Naive B cell (primary cell): ENCODE results near the gene EN2. TPM values are rescaled to one million over a fixed set of nuclear protein-coding genes. Genes with fewer than 3 reads are reported as not detected.
"Not testable (repeated sequence)": the region's sequence is repeated elsewhere in the genome, so short reads cannot be mapped to it uniquely, and the experiment has no call there.

Experiments
- ATAC-seq, 2 donors: fragments of 150-1000 bp; cut with Tn5 transposase; 2 replicates each; pipeline ENCODE4 v1.10.0; 2021; ENCODE audit warnings: low read depth in 2 of 2, mild to moderate bottlenecking in 2 of 2, moderate library complexity in 2 of 2
- DNase-seq: peaks from one replicate; pipeline ENCODE4 v3.0.0; 2022
- H3K27ac Mint-ChIP-seq, 6 donors: one replicate each; pipeline ENCODE4 v1.8.0; 2020 to 2022; ENCODE audit warnings: mild to moderate bottlenecking in 6 of 6, mixed read lengths in 6 of 6, moderate library complexity in 5 of 6, inconsistent platforms in 2 of 6
- H3K27me3 Mint-ChIP-seq, 3 donors: one replicate each; pipeline ENCODE4 v1.8.0; 2021 to 2022; ENCODE audit warnings: mixed read lengths in 3 of 3, mild to moderate bottlenecking in 1 of 3
- H3K36me3 Mint-ChIP-seq, 2 donors: one replicate each; pipeline ENCODE4 v1.8.0; 2020 to 2022; ENCODE audit warnings: mixed read lengths in 2 of 2, inconsistent platforms in 1 of 2, mild to moderate bottlenecking in 1 of 2
- H3K4me1 Mint-ChIP-seq, 3 donors: one replicate each; pipeline ENCODE4 v1.8.0; 2020 to 2022; ENCODE audit warnings: mixed read lengths in 3 of 3, inconsistent platforms in 1 of 3, mild to moderate bottlenecking in 1 of 3, moderate library complexity in 1 of 3
- H3K4me3 Mint-ChIP-seq, 8 donors: one replicate each; pipeline ENCODE4 v1.8.0; 2020 to 2022; ENCODE audit warnings: mild to moderate bottlenecking in 8 of 8, mixed read lengths in 8 of 8, moderate library complexity in 8 of 8, inconsistent platforms in 2 of 8
- H3K9me3 Mint-ChIP-seq, 7 donors: one replicate each; pipeline ENCODE4 v1.8.0; 2020 to 2022; ENCODE audit warnings: mixed read lengths in 7 of 7, mild to moderate bottlenecking in 5 of 7, inconsistent platforms in 2 of 7, moderate library complexity in 1 of 7
- polyA plus RNA-seq, 6 donors: library from polyadenylated mRNA; unstranded; fragments of 300-500 nt; fragmentation: Illumina TruSeq; gene quantifications; one replicate each; pipeline ENCODE4 v1.2.3, GENCODE V29; 2021; ENCODE audit warnings: low read depth in 6 of 6

The EN2 gene
- polyA plus RNA-seq, 6 donors from 2014 or later, result not detected

DNA sequence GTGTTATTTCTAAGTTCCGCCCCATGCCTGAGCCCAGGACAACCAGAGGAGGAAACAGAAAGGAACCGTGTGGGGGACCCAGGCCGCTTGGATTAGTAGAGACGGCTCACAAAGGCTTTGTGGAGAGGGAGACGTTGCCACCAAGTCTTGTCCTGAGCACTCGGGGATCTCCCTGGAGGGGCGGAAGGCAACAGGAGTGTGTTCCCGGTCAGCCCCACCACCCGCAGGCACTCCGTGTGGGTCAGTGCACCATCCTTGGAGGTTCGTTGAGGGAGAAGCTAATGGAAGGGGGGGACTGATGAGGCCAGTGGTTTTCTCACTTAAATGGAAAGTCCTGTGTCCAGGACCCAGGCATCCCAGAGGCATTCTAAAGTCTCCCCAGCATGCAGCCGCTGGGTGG is 26.7 kb upstream of the EN2 start:
- DNase-seq (no peak), ATAC-seq (no peak)
- Mint-ChIP-seq H3K9me3 (peaks cover 0 to 5% (median 2%) of the 10 kb centered on the region in 7 donors), H3K27ac (no peak overlapping the region), H3K4me1 (no peaks in the 10 kb centered on the region), H3K4me3 (no peak overlapping the region), H3K27me3 (peaks cover 36 to 83% (median 73%) of the 10 kb centered on the region in 3 donors), H3K36me3 (no peaks in the 10 kb centered on the region)

DNA sequence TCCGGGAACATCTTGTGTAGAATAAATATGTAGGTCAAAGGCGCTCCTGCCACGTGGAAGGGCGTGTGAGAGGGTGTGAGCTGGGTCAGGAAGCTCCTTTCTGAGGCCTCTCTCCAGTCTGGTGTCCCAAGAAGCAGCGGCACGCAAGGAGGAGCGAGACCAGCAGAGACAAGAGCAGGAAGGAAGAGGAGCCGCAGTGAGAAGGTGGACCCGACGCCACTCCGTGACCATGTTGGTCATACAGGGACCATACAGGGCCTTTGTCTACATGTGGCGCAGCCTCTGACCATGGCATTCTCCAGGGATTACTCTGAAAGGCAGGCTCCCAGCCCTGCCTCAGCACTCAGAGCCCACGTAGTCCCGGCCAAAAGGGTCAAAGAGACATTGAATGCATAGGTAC is 26.2 kb upstream of the EN2 start:
- Mint-ChIP-seq H3K4me1 (no peaks in the 10 kb centered on the region), H3K36me3 (no peaks in the 10 kb centered on the region), H3K27ac (no peak overlapping the region), H3K4me3 (no peak overlapping the region), H3K27me3 (peaks cover 37 to 88% (median 76%) of the 10 kb centered on the region in 3 donors), H3K9me3 (peaks cover 0 to 5% (median 2%) of the 10 kb centered on the region in 7 donors)
- ATAC-seq, result no peak
- no peak for DNase-seq

DNA sequence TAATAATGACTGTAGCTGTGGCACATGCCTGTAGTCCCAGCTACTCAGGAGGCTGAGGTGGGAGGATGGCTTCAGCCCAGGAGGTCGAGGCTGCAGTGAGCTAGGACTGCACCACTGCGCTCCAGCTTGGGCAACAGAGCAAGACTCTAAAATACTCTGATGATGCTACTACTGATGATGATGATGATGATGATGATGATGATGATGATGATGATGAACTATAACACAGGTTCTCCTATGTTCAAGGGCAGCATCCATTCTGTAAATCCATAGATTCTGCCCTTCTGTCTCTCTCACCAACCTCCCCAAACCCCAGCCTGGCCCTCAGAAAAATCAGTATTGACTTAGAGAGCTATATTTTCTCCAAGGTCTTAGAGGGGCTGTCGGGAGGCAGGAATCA is 22.8 kb upstream of the EN2 start:
- ATAC-seq, result no peak
- H3K4me1 Mint-ChIP-seq, result no peaks in the 10 kb centered on the region

DNA sequence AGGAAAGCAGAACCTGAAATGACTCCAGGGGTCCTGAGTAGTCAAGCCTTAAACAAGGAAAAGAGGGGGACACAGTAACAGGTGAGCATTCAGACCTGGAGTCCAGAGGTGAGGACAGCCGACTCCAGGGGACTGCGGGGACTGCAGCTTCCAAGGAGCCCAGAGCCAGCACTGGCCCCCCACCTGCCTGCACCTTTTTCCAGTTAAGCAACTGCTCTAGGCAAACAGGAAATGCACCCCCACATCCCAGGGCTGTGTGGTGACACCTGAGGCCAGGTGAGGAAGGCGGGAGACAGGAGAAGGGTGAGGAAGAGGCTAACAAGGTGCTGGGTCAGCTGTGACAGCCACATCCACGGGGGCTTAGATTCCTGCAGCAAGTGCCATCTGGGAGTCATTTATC is 20.1 kb upstream of the EN2 start:
- peaks cover 0 to 5% (median 1%) of the 10 kb centered on the region in 7 donors for H3K9me3 Mint-ChIP-seq
- H3K36me3 Mint-ChIP-seq, result no peaks in the 10 kb centered on the region
- ATAC-seq (no peak), DNase-seq (no peak)
- H3K4me3 Mint-ChIP-seq, result no peak overlapping the region
- H3K4me1 Mint-ChIP-seq, result no peaks in the 10 kb centered on the region
- H3K27me3 Mint-ChIP-seq, result peaks cover 42 to 91% (median 83%) of the 10 kb centered on the region in 3 donors
- no peak overlapping the region for H3K27ac Mint-ChIP-seq

More for the DNA sequence above, 22.8 kb upstream of the EN2 start:
- Mint-ChIP-seq H3K27me3 (peaks cover 41 to 92% (median 84%) of the 10 kb centered on the region in 3 donors), H3K27ac (no peak overlapping the region), H3K4me3 (no peak overlapping the region), H3K9me3 (peaks cover 0 to 5% (median 1%) of the 10 kb centered on the region in 7 donors), H3K36me3 (no peaks in the 10 kb centered on the region)
- no peak for DNase-seq

DNA sequence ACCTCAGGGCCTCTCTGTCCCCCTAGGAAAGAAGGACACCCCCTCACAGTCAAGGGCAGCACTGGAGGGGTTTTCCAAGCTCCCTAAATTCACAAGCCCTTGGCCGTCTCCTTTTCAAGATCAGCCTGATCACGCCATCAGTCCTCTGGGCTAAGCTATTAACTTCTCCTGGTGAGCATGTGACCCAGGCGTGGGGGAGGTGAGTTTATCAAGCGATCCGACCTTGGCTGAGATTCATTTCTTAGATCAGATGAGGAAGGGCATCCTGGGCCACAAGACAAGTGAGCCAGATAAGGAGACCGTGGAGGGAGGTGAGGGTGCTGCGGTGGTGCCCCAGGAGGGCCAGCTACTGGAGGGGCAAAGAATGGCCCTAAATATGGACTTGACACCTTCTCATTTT is 19.2 kb upstream of the EN2 start:
- Mint-ChIP-seq H3K4me3 (no peak overlapping the region), H3K27me3 (peaks cover 43 to 91% (median 81%) of the 10 kb centered on the region in 3 donors), H3K9me3 (peaks cover 0 to 1% (median 0%) of the 10 kb centered on the region in 7 donors), H3K27ac (no peak overlapping the region), H3K4me1 (no peaks in the 10 kb centered on the region), H3K36me3 (no peaks in the 10 kb centered on the region)
- ATAC-seq (no peak), DNase-seq (no peak)

DNA sequence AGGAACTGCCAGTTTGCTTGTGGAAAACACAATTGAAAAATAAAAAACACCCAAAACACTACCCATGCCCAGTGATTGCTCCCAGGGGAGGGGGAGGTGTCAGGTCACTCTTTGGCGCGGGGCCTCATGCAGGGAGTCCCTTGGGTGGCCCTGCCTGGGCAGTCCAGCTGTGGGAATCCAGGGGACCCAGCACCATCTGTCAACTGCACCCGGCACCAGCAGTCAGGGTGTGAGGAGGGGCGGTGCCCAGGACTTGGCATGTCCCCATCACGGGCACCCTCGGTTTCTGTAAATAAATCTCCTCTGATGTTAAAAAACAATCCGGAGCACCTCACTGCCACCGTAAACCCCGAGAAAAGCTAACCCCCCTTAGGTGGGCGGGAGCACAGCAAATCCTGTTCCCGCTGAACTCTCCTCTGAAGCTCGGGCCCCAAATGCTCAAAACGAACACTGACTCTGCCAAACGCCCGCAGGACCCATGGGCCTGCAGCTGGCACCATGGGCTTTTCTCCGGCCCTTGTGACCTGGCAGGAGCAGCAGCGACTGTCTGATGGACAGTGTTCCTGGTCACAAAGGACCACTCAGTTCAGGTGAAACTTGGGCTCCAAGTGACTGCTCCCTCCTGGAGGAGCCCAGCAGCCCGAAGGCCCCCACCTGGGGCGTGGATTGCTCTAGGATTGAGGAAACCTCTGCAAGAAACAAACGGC is 18.5 kb upstream of the EN2 start:
- Mint-ChIP-seq H3K27me3 (peaks cover 50 to 94% (median 80%) of the 10 kb centered on the region in 3 donors), H3K9me3 (peaks cover 0 to 1% (median 0%) of the 10 kb centered on the region in 7 donors), H3K4me3 (no peak overlapping the region), H3K36me3 (no peaks in the 10 kb centered on the region), H3K4me1 (no peaks in the 10 kb centered on the region), H3K27ac (no peak overlapping the region)
- ATAC-seq (no peak), DNase-seq (no peak)

DNA sequence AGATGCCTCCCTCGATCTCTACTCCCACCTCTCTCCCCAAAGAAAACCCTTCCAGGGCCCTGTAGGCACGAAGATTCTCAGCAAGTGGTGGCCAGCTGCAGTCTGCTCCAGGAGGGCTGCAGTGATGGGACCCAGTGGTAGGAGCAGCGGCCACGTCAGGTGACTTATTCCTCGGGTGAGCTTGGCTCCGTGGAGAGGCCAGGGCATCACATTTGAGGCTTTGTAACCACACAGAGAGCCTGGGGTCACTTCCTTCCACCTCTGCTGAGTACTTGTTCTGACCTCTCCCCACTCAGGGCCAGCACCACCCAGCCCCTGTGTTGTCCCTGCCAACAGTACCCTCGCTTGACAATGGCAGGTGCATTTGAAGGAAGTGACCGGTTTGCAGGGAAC is 17.9 kb upstream of the EN2 start:
- DNase-seq (no peak), ATAC-seq (no peak)
- Mint-ChIP-seq H3K4me3 (no peak overlapping the region), H3K9me3 (peaks cover 0 to 1% (median 0%) of the 10 kb centered on the region in 7 donors), H3K36me3 (no peaks in the 10 kb centered on the region), H3K27me3 (peaks cover 53 to 94% (median 85%) of the 10 kb centered on the region in 3 donors), H3K27ac (no peak overlapping the region), H3K4me1 (no peaks in the 10 kb centered on the region)

DNA sequence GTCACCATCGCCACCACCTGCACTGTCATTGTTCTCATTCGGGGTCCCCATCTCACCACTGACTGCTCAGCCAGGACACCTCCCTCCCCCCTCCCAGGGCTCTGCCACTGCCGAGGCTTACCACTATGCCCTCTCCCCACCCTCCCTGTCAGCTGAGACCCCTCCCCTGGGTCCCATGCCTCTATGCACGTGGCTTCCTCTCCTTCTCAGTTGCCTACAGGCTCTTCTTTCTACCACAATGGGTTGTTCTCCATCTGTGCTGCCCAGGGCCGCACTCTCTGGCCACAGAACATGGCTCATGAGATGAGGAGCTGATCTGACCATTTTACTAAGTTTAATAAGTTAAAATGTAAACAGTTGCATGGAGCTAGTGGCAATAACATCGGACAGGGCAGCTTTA is 16.1 kb upstream of the EN2 start:
- H3K9me3 Mint-ChIP-seq, result peaks cover 0 to 1% (median 0%) of the 10 kb centered on the region in 7 donors
- peaks cover 57 to 85% (median 84%) of the 10 kb centered on the region in 3 donors for H3K27me3 Mint-ChIP-seq
- ATAC-seq, result no peak

DNA sequence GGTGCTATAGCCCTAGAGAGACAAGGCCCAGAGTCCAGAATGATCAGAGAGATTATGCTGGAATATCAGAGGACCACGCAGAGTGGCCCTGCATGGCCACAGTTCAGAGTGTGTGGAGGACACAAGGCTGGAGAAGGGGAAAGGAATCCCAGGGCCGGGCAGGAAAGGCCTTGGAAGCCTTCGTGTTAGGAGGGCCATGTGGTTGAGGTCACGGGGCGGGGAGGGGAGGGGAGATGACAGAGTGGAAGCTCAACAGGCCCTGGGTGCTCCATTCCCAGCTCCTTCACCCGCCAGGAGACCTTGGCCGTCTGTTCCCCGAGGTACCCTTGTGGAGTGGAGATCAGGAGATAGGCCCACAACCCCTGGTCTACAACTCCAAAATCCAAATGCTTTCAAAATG is 13.2 kb upstream of the EN2 start:
- Mint-ChIP-seq H3K9me3 (peaks cover 0 to 3% (median 0%) of the 10 kb centered on the region in 7 donors), H3K4me3 (no peak overlapping the region), H3K27me3 (peaks cover 54 to 83% (median 83%) of the 10 kb centered on the region in 3 donors), H3K27ac (no peak overlapping the region), H3K4me1 (peaks cover 10 to 13% (median 13%) of the 10 kb centered on the region in 3 donors), H3K36me3 (peaks cover 0 to 10% of the 10 kb centered on the region in 2 donors)
- no peak for ATAC-seq
- DNase-seq, result no peak

More for the DNA sequence above, 16.1 kb upstream of the EN2 start:
- H3K4me3 Mint-ChIP-seq, result no peak overlapping the region
- no peaks in the 10 kb centered on the region for H3K36me3 Mint-ChIP-seq
- no peak for DNase-seq
- H3K27ac Mint-ChIP-seq, result no peak overlapping the region
- no peaks in the 10 kb centered on the region for H3K4me1 Mint-ChIP-seq

DNA sequence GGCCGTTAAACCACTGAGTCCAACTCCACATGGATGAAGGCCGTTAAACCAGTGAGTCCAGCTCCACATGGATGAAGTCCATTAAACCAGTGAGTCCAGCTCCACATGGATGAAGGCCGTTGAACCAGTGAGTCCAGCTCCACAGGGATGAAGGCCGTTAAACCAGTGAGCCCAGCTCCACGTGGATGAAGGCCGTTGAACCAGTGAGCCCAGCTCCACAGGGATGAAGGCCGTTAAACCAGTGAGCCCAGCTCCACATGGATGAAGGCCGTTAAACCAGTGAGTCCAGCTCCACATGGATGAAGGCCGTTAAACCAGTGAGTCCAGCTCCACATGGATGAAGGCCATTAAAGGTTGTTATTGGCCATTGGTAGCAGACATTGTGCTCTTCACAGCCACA is 12.3 kb upstream of the EN2 start:
- not testable (repeated sequence) for DNase-seq, H3K27ac Mint-ChIP-seq, ATAC-seq, H3K36me3 Mint-ChIP-seq, H3K4me3 Mint-ChIP-seq, H3K9me3 Mint-ChIP-seq
- Mint-ChIP-seq H3K27me3 (peaks cover 54 to 81% (median 80%) of the 10 kb centered on the region in 3 donors), H3K4me1 (peaks cover 10 to 16% (median 13%) of the 10 kb centered on the region in 3 donors)

DNA sequence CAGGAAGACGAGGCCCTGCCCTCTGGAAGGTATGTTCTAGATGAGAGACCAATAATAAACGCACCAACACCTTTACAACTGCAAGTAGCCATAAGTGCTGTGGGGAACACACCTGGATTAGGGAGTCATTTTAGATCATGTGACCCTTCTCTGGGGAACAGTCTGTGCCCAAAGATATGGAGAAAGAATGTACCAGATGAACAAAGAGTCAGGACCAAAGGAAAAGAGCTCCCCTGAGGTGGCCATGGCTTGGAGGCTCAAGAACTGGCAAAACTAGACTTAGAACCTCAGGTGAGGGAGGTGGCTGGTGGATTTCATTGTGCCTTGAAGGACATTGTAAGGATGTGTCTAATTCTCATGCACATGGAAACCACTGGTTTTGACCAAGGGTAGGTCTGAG is 10.3 kb upstream of the EN2 start:
- no peak for ATAC-seq
- peak overlapping the region in 1 of 6 donors; percentile 81 for H3K27ac Mint-ChIP-seq
- H3K9me3 Mint-ChIP-seq, result peaks cover 0 to 3% (median 0%) of the 10 kb centered on the region in 7 donors
- no peak for DNase-seq
- H3K27me3 Mint-ChIP-seq, result peaks cover 65 to 84% (median 81%) of the 10 kb centered on the region in 3 donors
- H3K4me1 Mint-ChIP-seq, result peaks cover 10 to 26% (median 21%) of the 10 kb centered on the region in 3 donors
- peaks cover 0 to 10% of the 10 kb centered on the region in 2 donors for H3K36me3 Mint-ChIP-seq
- peak overlapping the region in 6 of 8 donors; percentile 18 to 76 (median 59) for H3K4me3 Mint-ChIP-seq

DNA sequence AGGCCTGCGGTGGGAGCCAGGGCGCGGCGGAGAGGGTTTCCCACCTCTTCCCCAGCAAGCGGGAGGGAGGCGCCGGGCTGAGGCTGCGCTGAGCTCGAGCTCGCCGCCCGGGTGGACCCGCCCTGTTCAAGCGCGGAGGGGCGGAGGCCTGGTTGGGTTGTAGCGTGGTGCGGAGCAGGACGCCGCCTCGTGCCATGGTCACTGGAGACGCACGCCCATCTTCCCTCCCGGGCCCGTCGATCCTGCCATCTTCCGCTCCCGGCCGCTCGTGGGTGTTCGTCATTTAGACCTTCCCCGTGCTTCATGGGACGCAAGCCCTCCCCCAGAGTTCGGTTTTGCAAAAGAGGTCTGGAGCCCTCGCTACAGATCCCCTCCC is 9.3 kb upstream of the EN2 start:
- H3K9me3 Mint-ChIP-seq, result peaks cover 0 to 5% (median 0%) of the 10 kb centered on the region in 7 donors
- no peak for ATAC-seq
- no peak for DNase-seq
- H3K27me3 Mint-ChIP-seq, result peaks cover 62 to 85% (median 80%) of the 10 kb centered on the region in 3 donors
- H3K4me1 Mint-ChIP-seq, result peaks cover 15 to 26% (median 21%) of the 10 kb centered on the region in 3 donors
- H3K36me3 Mint-ChIP-seq, result peaks cover 0 to 10% of the 10 kb centered on the region in 2 donors
- H3K4me3 Mint-ChIP-seq, result peak overlapping the region in 6 of 8 donors; percentile 34 to 66 (median 51)
- H3K27ac Mint-ChIP-seq, result peak overlapping the region in 2 of 6 donors; percentile 39 to 63

DNA sequence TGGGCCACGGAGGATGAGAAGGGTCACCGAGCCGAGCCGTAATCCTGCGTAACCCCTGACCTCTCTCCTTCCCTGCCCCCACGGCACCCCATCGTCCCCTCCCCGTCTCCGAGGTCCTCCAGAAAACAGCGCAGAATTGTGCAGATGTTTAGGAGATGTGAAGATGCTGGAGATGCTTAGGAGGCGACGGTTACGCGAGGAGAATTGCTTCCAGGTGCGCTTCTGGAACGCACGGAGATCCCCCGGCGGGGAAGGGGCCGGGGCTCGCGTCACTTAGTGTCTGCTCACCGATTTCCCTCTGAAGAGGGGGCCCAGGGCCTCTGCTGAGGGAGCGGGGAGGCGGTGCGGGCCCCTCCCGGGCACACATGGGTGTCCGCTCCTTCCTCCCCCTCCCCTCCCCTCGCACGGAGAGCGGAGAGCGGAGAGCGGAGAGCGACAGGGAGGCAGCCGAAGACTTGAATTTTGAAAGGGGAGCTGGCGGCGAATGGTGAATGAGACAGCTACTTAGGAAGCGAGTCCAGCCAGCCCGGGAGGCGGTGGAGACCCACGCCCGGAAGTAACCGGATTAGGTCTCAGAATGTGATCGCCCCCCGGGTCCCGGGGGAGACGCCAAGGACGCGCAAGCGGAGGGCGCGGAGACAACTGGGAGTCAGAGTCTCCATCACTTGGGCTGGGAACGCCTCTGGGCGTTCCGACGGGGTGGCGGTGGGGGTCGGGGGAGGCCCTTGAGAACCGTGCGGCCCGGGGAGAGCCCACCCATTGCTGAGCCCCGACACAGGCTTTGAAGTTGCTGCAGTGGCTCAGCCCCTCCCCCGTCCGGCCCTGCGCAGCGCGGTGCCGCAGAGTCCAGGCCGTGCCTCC is 8.7 kb upstream of the EN2 start:
- H3K4me1 Mint-ChIP-seq, result peaks cover 15 to 26% (median 21%) of the 10 kb centered on the region in 3 donors
- peaks cover 0 to 10% of the 10 kb centered on the region in 2 donors for H3K36me3 Mint-ChIP-seq
- H3K9me3 Mint-ChIP-seq, result peaks cover 0 to 5% (median 0%) of the 10 kb centered on the region in 7 donors
- H3K4me3 Mint-ChIP-seq, result peak overlapping the region in 6 of 8 donors; percentile 12 to 71 (median 51)
- H3K27me3 Mint-ChIP-seq, result peaks cover 57 to 84% (median 76%) of the 10 kb centered on the region in 3 donors
- H3K27ac Mint-ChIP-seq, result peak overlapping the region in 1 of 6 donors; percentile 63
- ATAC-seq (no peak), DNase-seq (no peak)
